ENCODE data around the gene PIK3R3. TPM values are rescaled to one million over a fixed set of nuclear protein-coding genes. Genes with fewer than 3 reads are reported as not detected.

The PIK3R3 gene
- total and polyA plus RNA-seq, 9 of the 15 experiments (the other 6 are each of a cell fraction or from before 2014, with no cell fraction given) = 1.4 to 7.7 (median 4.6) TPM

GRCh38 chr1:46131712-46132528 is 509 bp downstream of the PIK3R3 start:
- Histone ChIP-seq H3K4me1 (replicated peaks in 1 of 2; ENCODE audit: control insufficient read depth in 2 of 2, insufficient read depth in 2 of 2, low read length in 2 of 2) (peaks cover 13 to 21% of the 10 kb centered on the region in 2 experiments; a peak in 4 of 5 replicates), H3K4me3 (peak overlapping the region; percentile 61), H3K27me3 (ENCODE audit: control insufficient read depth in 2 of 2, insufficient read depth in 2 of 2, low read length in 2 of 2) (no peaks in the 10 kb centered on the region), H3K36me3 (ENCODE audit: control insufficient read depth, insufficient read depth, low read length) (no peaks in the 10 kb centered on the region; the same call in 2 of the 3 replicates), H3K9me3 (replicated peaks; ENCODE audit: control insufficient read depth, insufficient read depth, low read depth, low read length) (no peaks in the 10 kb centered on the region; the same call in 1 of the 2 replicates), H3K79me2 (ENCODE audit: control insufficient read depth, insufficient read depth, low read length) (peaks cover 19% of the 10 kb centered on the region; the same call in 2 of the 3 replicates), H3K9ac (ENCODE audit: insufficient read depth in 1 of 2, low read depth in 2 of 2, low read length in 2 of 2) (peak overlapping the region; percentile 80 to 96), H3K27ac (ENCODE audit: extremely low read depth, low read depth, low read length) (peak overlapping the region; percentile 95), H2AFZ (ENCODE audit: low read depth, low read length) (peak overlapping the region; percentile 99), H4K20me1 (replicated peaks; ENCODE audit: control insufficient read depth, insufficient read depth, low read length) (no peaks in the 10 kb centered on the region), H3K4me2 (ENCODE audit: insufficient read depth, low read length) (peak overlapping the region; percentile 93), H3K9me1 (ENCODE audit: control insufficient read depth, insufficient read depth, low read length) (no peaks in the 10 kb centered on the region)
- in situ Hi-C loops (cut with MboI) = no loop called here
- FAIRE-seq (no peak), ATAC-seq (peak; percentile 48), DNase-seq (ENCODE audit: extremely low read depth in 1 of 4, low spot score in 3 of 4) (peak; percentile 27 to 61 (median 36))
- intact Hi-C loops (cut with micrococcal nuclease) = loop anchor here (2.0 kb wide), 2 partner anchors 47 to 95 kb away; no protein-coding TSS in a partner anchor
- under 1% methylated on average over 38 of the region's 38 CpGs for WGBS (ENCODE audit: insufficient coverage, low coverage, missing lambda C conversion rate)
- TSS peak; percentile 68 for BruUV-seq (replicated peaks)
- CTCF ChIA-PET (ENCODE audit: low intra/inter-chr PET ratio) = no interaction called here
- POLR2A ChIA-PET = interaction anchor here (0.5 to 4.6 kb wide), 46 partner anchors 10 to 1206 kb away, joined by 3 to 53 read pairs (median 4); no protein-coding TSS in a partner anchor
- TF ChIP-seq ERF (CRISPR knock-in tag; IDR thresholded peaks at IDR 0.05) = peak; percentile 49; the same call in 1 of the 2 replicates
- TF ChIP-seq ZNF384 (IDR thresholded peaks at IDR 0.05; ENCODE audit: low read depth, low read length) = peak; percentile 12; the same call in 1 of the 2 replicates
- TF ChIP-seq, protein P1, sequence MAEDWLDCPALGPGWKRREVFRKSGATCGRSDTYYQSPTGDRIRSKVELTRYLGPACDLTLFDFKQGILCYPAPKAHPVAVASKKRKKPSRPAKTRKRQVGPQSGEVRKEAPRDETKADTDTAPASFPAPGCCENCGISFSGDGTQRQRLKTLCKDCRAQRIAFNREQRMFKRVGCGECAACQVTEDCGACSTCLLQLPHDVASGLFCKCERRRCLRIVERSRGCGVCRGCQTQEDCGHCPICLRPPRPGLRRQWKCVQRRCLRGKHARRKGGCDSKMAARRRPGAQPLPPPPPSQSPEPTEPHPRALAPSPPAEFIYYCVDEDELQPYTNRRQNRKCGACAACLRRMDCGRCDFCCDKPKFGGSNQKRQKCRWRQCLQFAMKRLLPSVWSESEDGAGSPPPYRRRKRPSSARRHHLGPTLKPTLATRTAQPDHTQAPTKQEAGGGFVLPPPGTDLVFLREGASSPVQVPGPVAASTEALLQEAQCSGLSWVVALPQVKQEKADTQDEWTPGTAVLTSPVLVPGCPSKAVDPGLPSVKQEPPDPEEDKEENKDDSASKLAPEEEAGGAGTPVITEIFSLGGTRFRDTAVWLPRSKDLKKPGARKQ (CRISPR knock-in tag; IDR thresholded peaks at IDR 0.05) = no peak
- peak; percentile 60 for TF ChIP-seq SAP30 (IDR thresholded peaks at IDR 0.05; ENCODE audit: borderline replicate concordance, insufficient read depth, low read depth, low read length, poor library complexity, severe bottlenecking)
- TF ChIP-seq ATF3 (IDR thresholded peaks at IDR 0.05) = peak; percentile 52; the same call in 1 of the 2 replicates
- no peak; the same call in 1 of the 2 replicates for TF ChIP-seq ATF3 (CRISPR knock-in tag; conservative IDR thresholded peaks at IDR 0.05)
- 0 out of 2 replicates have a peak, but pooled peaks have one; percentile 76 for TF ChIP-seq PHB (CRISPR knock-in tag; IDR thresholded peaks at IDR 0.05)
- TF ChIP-seq ZNF431 (CRISPR knock-in tag; IDR thresholded peaks at IDR 0.05) = peak; percentile 41; the same call in 1 of the 2 replicates
- peak in 1 of 2 experiments; percentile 46; a peak in 1 of 4 replicates for TF ChIP-seq UBTF (IDR thresholded peaks at IDR 0.05; ENCODE audit: borderline replicate concordance in 1 of 2, low read depth in 2 of 2, low read length in 2 of 2)
- no peak for TF ChIP-seq E2F8 (IDR thresholded peaks at IDR 0.05; ENCODE audit: low read depth, partially characterized antibody)

Measured in K562 (cell line).